Keratinocyte (primary cell): ENCODE data around the gene CXXC4. TPM values are rescaled to one million over a fixed set of nuclear protein-coding genes. Genes with fewer than 3 reads are reported as not detected.

Source experiments
- DNase-seq: peaks from one replicate; pipeline ENCODE4 v3.0.0-alpha.2; 2011; ENCODE audit warnings: low read depth, missing footprints, low spot score
- FAIRE-seq: peaks from 2 replicates; lab custom pipeline; 2011; peaks lifted over from hg19 to GRCh38; lab: Jason Lieb, UNC
- H2AFZ ChIP-seq: 2 replicates; pipeline ENCODE4 v1.6.0; 2012; ENCODE audit warnings: low read length, control low read depth, inconsistent platforms; ENCODE audit not compliant: control insufficient read depth
- H3K27ac ChIP-seq: 2 replicates; pipeline ENCODE4 v1.5.1; 2011; ENCODE audit warnings: low read length; ENCODE audit not compliant: control insufficient read depth, insufficient read depth
- H3K27me3 ChIP-seq: 3 replicates; pipeline ENCODE4 v1.6.0; 2011; ENCODE audit warnings: low read length; ENCODE audit not compliant: control insufficient read depth, insufficient read depth; ENCODE audit errors: extremely low read depth
- H3K36me3 ChIP-seq, 2 experiments: 2 replicates in 1 of 2; 3 replicates in 1 of 2; pipeline ENCODE4 v1.5.1; 2011; ENCODE audit warnings: low read length in 2 of 2, mild to moderate bottlenecking in 1 of 2; ENCODE audit not compliant: control insufficient read depth in 2 of 2, insufficient read depth in 2 of 2; ENCODE audit errors: extremely low read depth in 1 of 2
- H3K4me1 ChIP-seq: 3 replicates; pipeline ENCODE4 v1.5.1; 2011; ENCODE audit warnings: low read length; ENCODE audit not compliant: control insufficient read depth, insufficient read depth; ENCODE audit errors: extremely low read depth
- H3K4me2 ChIP-seq: 3 replicates; pipeline ENCODE4 v1.6.0; 2011; ENCODE audit warnings: low read depth, low read length; ENCODE audit not compliant: control insufficient read depth, insufficient read depth; ENCODE audit errors: extremely low read depth
- H3K4me3 ChIP-seq, 3 experiments: fragments of 200-600 bp in 1 of 3; sonication (generic) in 1 of 3; 2 replicates in 2 of 3; 3 replicates in 1 of 3; pipeline ENCODE4 v1.5.1; 2011 to 2016; ENCODE audit warnings: low read length in 3 of 3, mild to moderate bottlenecking in 3 of 3, control low read depth in 2 of 3, inconsistent platforms in 1 of 3, low read depth in 1 of 3, mixed read lengths in 1 of 3, mixed run types in 1 of 3, moderate library complexity in 1 of 3; ENCODE audit not compliant: control insufficient read depth in 2 of 3, insufficient read depth in 2 of 3; ENCODE audit errors: extremely low read depth in 1 of 3
- H3K79me2 ChIP-seq: 2 replicates; pipeline ENCODE4 v1.6.0; 2012; ENCODE audit warnings: low read length; ENCODE audit not compliant: control insufficient read depth, insufficient read depth
- H3K9ac ChIP-seq: 3 replicates; pipeline ENCODE4 v1.6.0; 2011; ENCODE audit warnings: low read length; ENCODE audit not compliant: control insufficient read depth, insufficient read depth; ENCODE audit errors: extremely low read depth
- H3K9me1 ChIP-seq: 3 replicates; pipeline ENCODE4 v1.6.0; 2011; ENCODE audit warnings: low read length; ENCODE audit not compliant: control insufficient read depth, insufficient read depth; ENCODE audit errors: extremely low read depth
- H3K9me3 ChIP-seq: 2 replicates; pipeline ENCODE4 v1.5.1; 2012; ENCODE audit warnings: low read depth, low read length; ENCODE audit not compliant: control insufficient read depth
- H4K20me1 ChIP-seq: 3 replicates; pipeline ENCODE4 v1.6.0; 2011; ENCODE audit warnings: low read length; ENCODE audit not compliant: control insufficient read depth, insufficient read depth; ENCODE audit errors: extremely low read depth
- EZH2 ChIP-seq: IDR thresholded peaks from one replicate; pipeline ENCODE4 v1.6.1; 2012; ENCODE audit warnings: inconsistent platforms, mild to moderate bottlenecking, low read length, moderate library complexity
- dilution Hi-C: fragments of 300-500 bp; cut with MboI; formaldehyde crosslinking; loops from one replicate; pipeline ENCODE4 v1.7.0; 2020; ENCODE audit warnings: low sequenced_read_pairs; ENCODE audit not compliant: extremely low pct_ligation_motif_present
- polyA plus RNA-seq, 5 experiments: library from polyadenylated mRNA; depleted of rRNA in 3 of 5; stranded (reverse) in 3 of 5; stranded (forward) in 1 of 5; unstranded in 1 of 5; fragments of >200 nt; gene quantifications; 1 replicate in 1 of 5; 2 replicates in 3 of 5; 3 replicates in 1 of 5; pipeline versions ENCODE4 v1.2.1 to v1.2.3, GENCODE V29; 2011 to 2012; ENCODE audit warnings: missing spikeins in 2 of 5, low read depth in 1 of 5, low replicate concordance in 1 of 5
- TF ChIP-seq, protein P1 (sequence below), 3 experiments: IDR thresholded peaks in 1 of 3; conservative IDR thresholded peaks in 1 of 3; optimal IDR thresholded peaks in 1 of 3; 2 replicates in 2 of 3; 3 replicates in 1 of 3; pipeline versions ENCODE3 to v1.5.1; 2011; ENCODE audit warnings: low read length in 3 of 3, mild to moderate bottlenecking in 3 of 3, moderate library complexity in 2 of 3, control low read depth in 1 of 3, inconsistent platforms in 1 of 3; ENCODE audit not compliant: insufficient read depth in 2 of 3; ENCODE audit errors: extremely low read depth in 1 of 3

The CXXC4 gene
- polyA plus RNA-seq, 1 donor (not counting 4 experiments of a cell fraction or from before 2014, with no cell fraction given): 0.01 TPM

DNA sequence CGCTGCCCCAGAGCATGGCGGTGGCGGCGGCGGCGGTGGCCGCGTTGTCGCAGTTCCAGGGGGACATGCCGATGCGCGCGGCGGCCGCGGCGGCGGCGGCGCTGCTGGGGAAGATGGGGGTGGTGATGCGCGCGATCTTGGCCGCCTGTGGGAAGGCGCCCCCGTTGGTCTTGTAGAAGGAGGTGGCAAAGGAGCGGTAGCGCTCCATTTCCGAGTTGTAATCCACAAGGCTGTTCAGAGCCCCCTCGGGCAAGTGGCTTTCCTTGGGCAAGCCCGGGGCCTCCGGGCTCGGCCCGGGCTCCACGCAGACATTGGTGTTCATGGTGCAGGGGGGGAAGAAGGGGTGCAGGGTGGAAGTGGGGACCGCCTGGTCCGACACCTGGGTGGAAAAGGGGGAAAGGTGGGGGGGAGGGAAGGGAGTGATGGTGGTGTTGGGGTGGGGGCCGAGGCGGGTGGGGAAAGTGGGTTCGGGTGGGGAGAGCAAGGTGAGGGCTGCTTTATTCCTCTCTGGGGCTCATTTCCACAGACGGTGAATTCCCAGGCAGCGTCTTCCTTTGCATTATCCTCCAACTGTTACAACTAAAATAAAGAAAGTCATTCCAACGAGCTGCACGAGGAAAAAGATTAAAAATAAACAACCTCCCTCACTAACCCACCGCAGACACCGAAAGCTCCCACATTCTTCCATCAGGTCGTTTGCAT lies 3.1 kb downstream of the CXXC4 start:
- FAIRE-seq (no peak), DNase-seq (no peak)
- Histone ChIP-seq H3K79me2 (no peaks in the 10 kb centered on the region), H3K9me3 (no peaks in the 10 kb centered on the region), H4K20me1 (no peaks in the 10 kb centered on the region), H3K27me3 (peaks cover 42% of the 10 kb centered on the region), H3K27ac (no peak overlapping the region), H3K36me3 (no peaks in the 10 kb centered on the region), H3K4me3 (peak overlapping the region; percentile 23 to 72 (median 61)), H3K9me1 (no peaks in the 10 kb centered on the region), H2AFZ (peak overlapping the region; percentile 60), H3K4me2 (peak overlapping the region; percentile 78), H3K9ac (no peak overlapping the region), H3K4me1 (no peaks in the 10 kb centered on the region)
- TF ChIP-seq, protein P1, sequence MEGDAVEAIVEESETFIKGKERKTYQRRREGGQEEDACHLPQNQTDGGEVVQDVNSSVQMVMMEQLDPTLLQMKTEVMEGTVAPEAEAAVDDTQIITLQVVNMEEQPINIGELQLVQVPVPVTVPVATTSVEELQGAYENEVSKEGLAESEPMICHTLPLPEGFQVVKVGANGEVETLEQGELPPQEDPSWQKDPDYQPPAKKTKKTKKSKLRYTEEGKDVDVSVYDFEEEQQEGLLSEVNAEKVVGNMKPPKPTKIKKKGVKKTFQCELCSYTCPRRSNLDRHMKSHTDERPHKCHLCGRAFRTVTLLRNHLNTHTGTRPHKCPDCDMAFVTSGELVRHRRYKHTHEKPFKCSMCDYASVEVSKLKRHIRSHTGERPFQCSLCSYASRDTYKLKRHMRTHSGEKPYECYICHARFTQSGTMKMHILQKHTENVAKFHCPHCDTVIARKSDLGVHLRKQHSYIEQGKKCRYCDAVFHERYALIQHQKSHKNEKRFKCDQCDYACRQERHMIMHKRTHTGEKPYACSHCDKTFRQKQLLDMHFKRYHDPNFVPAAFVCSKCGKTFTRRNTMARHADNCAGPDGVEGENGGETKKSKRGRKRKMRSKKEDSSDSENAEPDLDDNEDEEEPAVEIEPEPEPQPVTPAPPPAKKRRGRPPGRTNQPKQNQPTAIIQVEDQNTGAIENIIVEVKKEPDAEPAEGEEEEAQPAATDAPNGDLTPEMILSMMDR (optimal IDR thresholded peaks at IDR 0.05 in 1 of 3, IDR thresholded peaks at IDR 0.05 in 1 of 3, conservative IDR thresholded peaks at IDR 0.05 in 1 of 3; ENCODE audit: extremely low read depth in 1 of 3, insufficient read depth in 2 of 3, low read length in 3 of 3): no peak
- no peak for TF ChIP-seq EZH2
- dilution Hi-C loops: no loop called here

DNA sequence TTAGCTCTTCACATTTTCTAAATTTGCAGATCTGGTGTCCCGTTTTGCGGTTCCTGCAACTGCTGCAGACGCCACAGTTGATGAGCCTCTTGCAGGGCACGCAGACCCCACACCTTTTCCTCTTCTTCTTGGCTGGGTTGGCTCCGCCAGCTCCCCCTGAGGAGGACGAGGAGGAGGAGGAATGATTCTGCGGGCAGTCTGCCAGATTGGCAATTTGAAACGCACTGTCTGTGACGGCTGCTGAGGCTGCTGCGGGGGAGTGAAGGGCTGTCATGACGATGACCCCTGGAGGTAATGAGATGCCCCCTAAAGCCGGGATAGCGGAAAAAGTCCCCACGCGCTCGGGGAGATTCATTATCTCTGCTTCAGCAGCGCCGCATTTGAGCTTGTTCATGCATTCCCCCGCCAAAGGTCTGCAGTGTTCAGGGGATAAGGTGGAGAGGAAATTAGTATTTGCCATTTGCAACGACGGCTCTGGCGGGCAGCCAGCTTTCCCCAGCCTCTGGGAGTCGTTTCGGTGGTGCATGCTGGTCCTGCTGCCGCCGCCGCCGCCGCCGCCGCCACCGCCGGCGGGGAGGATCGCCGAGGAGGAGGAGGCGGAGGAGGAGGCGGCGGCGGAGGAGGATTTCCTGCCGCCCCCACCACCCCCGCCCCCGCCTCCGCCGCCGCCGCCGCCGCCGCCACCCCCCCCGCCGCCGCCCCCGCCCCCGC lies 3.8 kb downstream of the CXXC4 start:
- dilution Hi-C loops: no loop called here
- peak overlapping the region; percentile 8 for H2AFZ ChIP-seq
- no peaks in the 10 kb centered on the region for H4K20me1 ChIP-seq
- peak; percentile 28 for TF ChIP-seq EZH2
- TF ChIP-seq, protein P1 (optimal IDR thresholded peaks at IDR 0.05 in 1 of 3, IDR thresholded peaks at IDR 0.05 in 1 of 3, conservative IDR thresholded peaks at IDR 0.05 in 1 of 3; ENCODE audit: extremely low read depth in 1 of 3, insufficient read depth in 2 of 3, low read length in 3 of 3): no peak
- FAIRE-seq (no peak), DNase-seq (no peak)
- H3K9me3 ChIP-seq: no peaks in the 10 kb centered on the region
- H3K4me2 ChIP-seq: peak overlapping the region; percentile 72
- H3K27me3 ChIP-seq: peaks cover 42% of the 10 kb centered on the region
- H3K27ac ChIP-seq: no peak overlapping the region
- no peaks in the 10 kb centered on the region for H3K79me2 ChIP-seq
- H3K36me3 ChIP-seq: no peaks in the 10 kb centered on the region
- no peaks in the 10 kb centered on the region for H3K9me1 ChIP-seq
- no peak overlapping the region for H3K9ac ChIP-seq
- peak overlapping the region; percentile 24 to 62 (median 30) for H3K4me3 ChIP-seq
- no peaks in the 10 kb centered on the region for H3K4me1 ChIP-seq
